Measurements from ENCODE around the gene TOE1. TPM values are rescaled to one million over a fixed set of nuclear protein-coding genes. Genes with fewer than 3 reads are reported as not detected.

The TOE1 gene
- polyA plus RNA-seq, 1 experiment, result 19.4 TPM

DNA sequence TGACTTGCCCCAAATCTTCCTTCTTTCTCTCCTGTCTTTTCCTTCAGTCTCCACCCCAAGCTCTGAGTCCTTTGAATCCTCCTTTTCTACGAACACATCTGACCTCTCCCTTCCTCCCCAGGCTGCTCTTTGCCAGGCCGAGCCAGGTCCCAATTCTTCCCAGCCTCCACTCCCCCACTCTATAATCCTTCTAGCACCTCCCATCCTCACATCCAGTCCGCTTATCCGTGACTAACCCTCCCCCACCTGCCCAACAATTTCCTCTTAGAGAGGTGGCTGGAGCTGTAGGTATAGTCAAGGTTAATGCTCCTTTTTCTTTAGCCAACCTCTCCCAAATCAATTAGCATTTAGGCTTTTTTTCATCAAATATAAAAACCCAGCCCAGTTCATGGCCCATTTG lies 22.8 kb upstream of the TOE1 start:
- ChIA-PET POLR2A (no interaction called here), CTCF (no interaction called here)
- TF ChIP-seq, protein P1, sequence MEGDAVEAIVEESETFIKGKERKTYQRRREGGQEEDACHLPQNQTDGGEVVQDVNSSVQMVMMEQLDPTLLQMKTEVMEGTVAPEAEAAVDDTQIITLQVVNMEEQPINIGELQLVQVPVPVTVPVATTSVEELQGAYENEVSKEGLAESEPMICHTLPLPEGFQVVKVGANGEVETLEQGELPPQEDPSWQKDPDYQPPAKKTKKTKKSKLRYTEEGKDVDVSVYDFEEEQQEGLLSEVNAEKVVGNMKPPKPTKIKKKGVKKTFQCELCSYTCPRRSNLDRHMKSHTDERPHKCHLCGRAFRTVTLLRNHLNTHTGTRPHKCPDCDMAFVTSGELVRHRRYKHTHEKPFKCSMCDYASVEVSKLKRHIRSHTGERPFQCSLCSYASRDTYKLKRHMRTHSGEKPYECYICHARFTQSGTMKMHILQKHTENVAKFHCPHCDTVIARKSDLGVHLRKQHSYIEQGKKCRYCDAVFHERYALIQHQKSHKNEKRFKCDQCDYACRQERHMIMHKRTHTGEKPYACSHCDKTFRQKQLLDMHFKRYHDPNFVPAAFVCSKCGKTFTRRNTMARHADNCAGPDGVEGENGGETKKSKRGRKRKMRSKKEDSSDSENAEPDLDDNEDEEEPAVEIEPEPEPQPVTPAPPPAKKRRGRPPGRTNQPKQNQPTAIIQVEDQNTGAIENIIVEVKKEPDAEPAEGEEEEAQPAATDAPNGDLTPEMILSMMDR (IDR thresholded peaks at IDR 0.05; ENCODE audit: insufficient read depth, low read depth, low read length), result no peak
- no peak for DNase-seq (ENCODE audit: low read depth)
- Histone ChIP-seq H3K36me3 (ENCODE audit: control insufficient read depth, insufficient read depth, low read length) (no peaks in the 10 kb centered on the region), H3K4me3 (ENCODE audit: low read depth, low read length) (no peak overlapping the region), H3K27me3 (ENCODE audit: control insufficient read depth, insufficient read depth, low read length) (peaks cover 3% of the 10 kb centered on the region; the same call in 1 of the 2 replicates)

DNA sequence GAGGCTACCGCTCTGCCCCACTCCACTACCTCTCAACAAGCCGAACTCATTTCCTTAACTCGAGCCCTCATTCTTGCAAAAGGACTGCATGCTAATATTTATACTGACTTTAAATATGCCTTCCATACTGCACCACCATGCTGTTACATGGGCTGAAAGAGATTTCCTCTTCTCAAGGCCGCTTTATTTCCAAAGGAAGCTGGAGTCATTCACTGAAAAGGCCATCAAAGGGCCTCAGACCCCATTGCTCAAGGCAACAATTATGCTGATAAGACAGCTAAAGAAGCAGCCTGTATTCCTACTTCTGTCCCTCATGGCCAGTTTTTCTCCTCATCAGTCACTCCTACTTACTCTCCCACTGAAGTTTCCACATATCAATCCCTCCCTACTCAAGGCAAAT lies 20.2 kb upstream of the TOE1 start:
- Histone ChIP-seq H3K36me3 (ENCODE audit: control insufficient read depth, insufficient read depth, low read length) (no peaks in the 10 kb centered on the region), H3K27me3 (ENCODE audit: control insufficient read depth, insufficient read depth, low read length) (peaks cover 3% of the 10 kb centered on the region; the same call in 1 of the 2 replicates), H3K4me3 (ENCODE audit: low read depth, low read length) (no peak overlapping the region)
- ChIA-PET CTCF (interaction anchor here (1.1 to 2.4 kb wide), 2 partner anchors 302 to 306 kb away, joined by 3 to 8 read pairs; no protein-coding TSS in a partner anchor), POLR2A (no interaction called here)
- TF ChIP-seq, protein P1 (IDR thresholded peaks at IDR 0.05; ENCODE audit: insufficient read depth, low read depth, low read length), result no peak
- no peak for DNase-seq (ENCODE audit: low read depth)

DNA sequence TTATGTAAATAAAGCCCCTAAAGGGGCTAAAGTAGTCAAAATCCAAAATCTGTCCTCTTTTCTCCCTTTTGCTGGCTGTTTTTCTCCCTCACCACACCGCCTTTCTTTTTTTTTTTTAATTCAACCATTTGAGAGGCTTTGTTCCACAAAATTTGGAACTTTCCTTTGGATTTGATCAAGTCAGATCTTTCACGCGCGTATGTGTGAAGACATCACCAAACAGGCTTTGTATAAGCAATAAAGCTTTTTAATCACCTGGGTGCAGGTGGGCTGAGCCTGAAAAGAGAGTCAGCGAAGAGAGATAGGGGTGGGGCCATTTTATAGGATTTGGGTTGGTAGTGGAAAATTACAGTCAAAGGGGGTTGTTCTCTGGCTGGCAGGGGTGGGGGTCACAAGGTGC lies 18.5 kb upstream of the TOE1 start:
- Histone ChIP-seq H3K4me3 (ENCODE audit: low read depth, low read length) (no peak overlapping the region), H3K36me3 (ENCODE audit: control insufficient read depth, insufficient read depth, low read length) (no peaks in the 10 kb centered on the region), H3K27me3 (ENCODE audit: control insufficient read depth, insufficient read depth, low read length) (peaks cover 3% of the 10 kb centered on the region; the same call in 1 of the 2 replicates)
- no peak for DNase-seq (ENCODE audit: low read depth)
- TF ChIP-seq, protein P1 (IDR thresholded peaks at IDR 0.05; ENCODE audit: insufficient read depth, low read depth, low read length), result no peak
- POLR2A ChIA-PET, result no interaction called here
- CTCF ChIA-PET, result interaction anchor here (2.4 kb wide), 1 partner anchor 307 kb away, joined by 8 read pairs; no protein-coding TSS in a partner anchor

DNA sequence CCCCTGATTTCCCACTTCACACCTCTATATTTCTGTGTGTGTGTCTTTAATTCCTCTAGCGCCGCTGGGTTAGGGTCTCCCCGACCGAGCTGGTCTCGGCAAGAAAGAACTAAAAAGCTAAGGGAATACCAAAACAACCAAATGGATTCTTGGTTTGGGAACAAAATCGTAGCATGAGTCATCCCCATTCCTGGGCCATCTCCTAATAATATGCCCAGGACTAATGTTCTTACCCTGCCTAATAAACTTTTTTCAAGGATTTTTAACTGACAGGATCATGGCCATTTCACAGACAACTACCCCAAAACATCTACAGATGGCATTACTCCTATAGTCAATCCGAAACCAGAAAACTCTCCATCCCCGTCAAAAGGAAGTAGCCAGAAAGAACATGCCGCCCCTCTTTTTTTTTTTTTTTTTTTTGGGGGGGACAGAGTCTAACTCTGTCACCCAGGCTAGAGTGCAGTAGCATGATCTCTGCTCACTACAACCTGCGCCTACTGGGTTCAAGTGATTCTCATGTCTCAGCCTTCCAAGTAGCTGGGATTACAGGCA lies 17.4 kb upstream of the TOE1 start:
- H3K27me3 ChIP-seq (ENCODE audit: control insufficient read depth, insufficient read depth, low read length), result peaks cover 1% of the 10 kb centered on the region; the same call in 1 of the 2 replicates
- CTCF ChIA-PET, result no interaction called here
- H3K36me3 ChIP-seq (ENCODE audit: control insufficient read depth, insufficient read depth, low read length), result no peaks in the 10 kb centered on the region
- H3K4me3 ChIP-seq (ENCODE audit: low read depth, low read length), result no peak overlapping the region
- POLR2A ChIA-PET, result no interaction called here
- DNase-seq (ENCODE audit: low read depth), result no peak
- TF ChIP-seq, protein P1 (IDR thresholded peaks at IDR 0.05; ENCODE audit: insufficient read depth, low read depth, low read length), result no peak

DNA sequence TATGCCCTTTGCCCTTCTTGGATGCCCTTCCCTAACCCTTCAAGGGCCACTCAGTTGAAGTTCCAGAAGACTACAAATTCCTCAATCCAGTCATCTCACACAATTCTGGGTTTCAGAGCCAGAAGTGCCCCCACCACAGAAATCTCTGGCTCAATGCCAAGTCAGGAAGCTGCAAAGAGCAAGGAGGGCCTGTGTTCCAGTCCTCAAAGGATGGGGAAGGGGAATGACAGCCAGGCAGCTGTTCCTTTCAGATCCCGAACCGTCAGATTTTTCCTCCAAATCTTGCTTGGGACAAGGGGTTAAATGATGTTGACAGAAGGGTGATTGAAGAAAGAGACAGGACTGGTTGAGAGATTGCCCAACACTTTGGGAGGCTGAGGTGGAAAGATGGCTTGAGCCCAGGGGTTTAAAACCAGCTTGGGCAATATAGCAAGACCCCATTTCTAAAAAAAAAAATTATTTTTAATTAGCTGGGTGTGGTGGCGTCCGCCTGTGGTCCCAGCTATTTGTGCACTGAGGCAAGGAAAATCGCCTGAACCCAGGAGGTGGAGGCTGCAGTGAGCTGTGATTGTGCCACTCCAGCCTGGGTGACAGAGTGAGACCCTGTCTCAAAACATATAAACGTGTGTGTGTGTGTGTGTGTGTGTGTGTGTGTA lies 14.0 kb upstream of the TOE1 start:
- no peak for DNase-seq (ENCODE audit: low read depth)
- CTCF ChIA-PET, result interaction anchor here (1.0 to 1.5 kb wide), 4 partner anchors 10 to 312 kb away, joined by 3 to 4 read pairs (median 3); partner anchors contain the start of gene TESK2
- TF ChIP-seq, protein P1 (IDR thresholded peaks at IDR 0.05; ENCODE audit: insufficient read depth, low read depth, low read length), result no peak
- no peaks in the 10 kb centered on the region for H3K36me3 ChIP-seq (ENCODE audit: control insufficient read depth, insufficient read depth, low read length)
- H3K4me3 ChIP-seq (ENCODE audit: low read depth, low read length), result peak overlapping the region; percentile 49; the same call in 1 of the 2 replicates
- POLR2A ChIA-PET, result interaction anchor here (1.0 kb wide), 1 partner anchor 14 kb away, joined by 3 read pairs; the partner anchor contains the start of genes MUTYH and TOE1
- no peaks in the 10 kb centered on the region for H3K27me3 ChIP-seq (ENCODE audit: control insufficient read depth, insufficient read depth, low read length)

All from BJ (cell line).